Stimulated activated CD8-positive, alpha-beta memory T cell treated with anti-CD3 and anti-CD28 coated beads, Interleukin-15, amount 100 ng/mL, for 1 hour (primary cell): Measurements from ENCODE around the gene CDKN1A.
"Not testable (repeated sequence)": the region's sequence is repeated elsewhere in the genome, so short reads cannot be mapped to it uniquely, and the experiment has no call there.

Source experiments
- DNase-seq: peaks from one replicate; pipeline ENCODE4 v3.0.0-alpha.2; 2020; ENCODE audit warnings: low read depth

CDKN1A gene

GRCh38 chr6:36698196-36698595, 19.7 kb downstream of the CDKN1A start:
- no peak for DNase-seq

- DNase-seq = no peak
These were observed 20.4 kb downstream of the CDKN1A start for GRCh38 chr6:36698871-36699271.

- no peak for DNase-seq
These were observed 20.8 kb downstream of the CDKN1A start for GRCh38 chr6:36699348-36699747.

GRCh38 chr6:36700071-36700812, 21.7 kb downstream of the CDKN1A start:
- no peak for DNase-seq

GRCh38 chr6:36700831-36701230, 22.3 kb downstream of the CDKN1A start:
- no peak for DNase-seq

- DNase-seq = no peak
These were observed 23.0 kb downstream of the CDKN1A start for GRCh38 chr6:36701401-36701991.

GRCh38 chr6:36702656-36703055, 24.1 kb downstream of the CDKN1A start:
- no peak for DNase-seq

GRCh38 chr6:36703081-36703606, 24.6 kb downstream of the CDKN1A start:
- no peak for DNase-seq

GRCh38 chr6:36703982-36704381, 25.5 kb downstream of the CDKN1A start:
- DNase-seq = no peak

- not testable (repeated sequence) for DNase-seq
These were observed 26.6 kb downstream of the CDKN1A start for GRCh38 chr6:36704961-36705577.

- DNase-seq = no peak
These were observed 27.8 kb downstream of the CDKN1A start for GRCh38 chr6:36706339-36706738.

- DNase-seq = no peak
These were observed 34.3 kb downstream of the CDKN1A start for GRCh38 chr6:36712816-36713215.

GRCh38 chr6:36713846-36714245, 35.3 kb downstream of the CDKN1A start:
- DNase-seq = no peak

- DNase-seq = no peak
These were observed 36.0 kb downstream of the CDKN1A start for GRCh38 chr6:36714511-36714910.

- DNase-seq = no peak
These were observed 37.0 kb downstream of the CDKN1A start for GRCh38 chr6:36715469-36715868.

GRCh38 chr6:36716476-36717093, 38.1 kb downstream of the CDKN1A start:
- no peak for DNase-seq

- DNase-seq = no peak
These were observed 38.8 kb downstream of the CDKN1A start for GRCh38 chr6:36717231-36717825.

GRCh38 chr6:36717871-36718540, 39.5 kb downstream of the CDKN1A start:
- DNase-seq = no peak

- DNase-seq = no peak
These were observed 40.0 kb downstream of the CDKN1A start for GRCh38 chr6:36718560-36718959.

GRCh38 chr6:36719126-36719525, 40.6 kb downstream of the CDKN1A start:
- DNase-seq = no peak

GRCh38 chr6:36720251-36721141, 42.0 kb downstream of the CDKN1A start:
- no peak for DNase-seq
